ENCODE data around the gene DNAJC22. TPM values are rescaled to one million over a fixed set of nuclear protein-coding genes. Genes with fewer than 3 reads are reported as not detected.

The DNAJC22 gene
- total RNA-seq, result 10 to 100 TPM; 36.5 to 49.1 (median 43.7) TPM
- long read RNA-seq, partial matches to known transcripts, result 2 of 11 reads
- long read RNA-seq, other reads (novel, unspliced or antisense), result 9 of 11 reads

DNA sequence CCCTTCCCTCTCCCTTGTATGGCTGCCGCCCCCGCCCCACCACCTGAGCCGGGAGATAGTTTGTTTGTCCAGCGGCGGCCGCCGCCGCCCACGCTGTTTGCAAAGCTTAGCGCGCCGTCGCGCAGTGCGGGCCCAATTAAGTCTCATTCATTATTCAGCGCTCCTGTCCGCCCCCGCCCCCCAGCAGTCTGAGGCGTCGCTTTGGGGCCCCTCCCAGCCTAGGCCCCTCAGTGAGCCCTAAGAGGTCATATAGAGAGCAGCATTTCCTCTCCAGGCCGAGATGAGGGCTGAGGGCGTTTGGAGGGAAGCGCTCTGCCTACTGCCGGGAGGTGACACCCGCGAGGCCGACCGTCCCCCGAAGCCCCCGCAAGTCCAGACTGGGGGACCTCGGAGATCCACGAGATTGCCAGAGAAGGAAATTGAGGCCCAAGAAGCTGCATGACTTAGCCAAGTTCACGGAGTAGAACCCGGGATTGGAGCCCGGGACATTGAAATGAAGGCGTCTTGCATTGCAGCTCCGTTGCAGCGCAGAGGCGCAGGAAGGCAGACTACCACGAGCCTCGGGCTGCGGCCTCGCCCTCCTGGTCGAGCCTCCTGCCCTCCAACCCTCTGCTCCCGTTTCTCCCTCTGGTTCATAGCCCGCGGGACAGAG, at the start of gene DNAJC22:
TSS of gene DNAJC22 (plus strand) at position 230 of the 652 bp plus-strand sequence. CDS start 1,985 bp downstream, outside the sequence.
- no peaks in the 10 kb centered on the region for H3K27me3 ChIP-seq
- ATAC-seq (peak in 2 of 4 donors; percentile 3 to 7), DNase-seq (peak in 2 of 3 donors; percentile 50 to 56)
- H3K4me3 ChIP-seq, result peak within 1 kb of the TSS; percentile 31 to 74 (median 66)
- peaks cover 0 to 58% (median 19%) of the 10 kb centered on the region in 4 donors for H3K4me1 ChIP-seq
- H3K9me3 ChIP-seq, result no peaks in the 10 kb centered on the region
- 2% methylated on average over 27 of the region's 47 CpGs for WGBS (ENCODE audit: insufficient coverage, low coverage, low lambda C conversion rate, missing lambda C conversion rate)
- no peak for TF ChIP-seq POLR2A (IDR thresholded peaks at IDR 0.05)
- TF ChIP-seq, protein P1, sequence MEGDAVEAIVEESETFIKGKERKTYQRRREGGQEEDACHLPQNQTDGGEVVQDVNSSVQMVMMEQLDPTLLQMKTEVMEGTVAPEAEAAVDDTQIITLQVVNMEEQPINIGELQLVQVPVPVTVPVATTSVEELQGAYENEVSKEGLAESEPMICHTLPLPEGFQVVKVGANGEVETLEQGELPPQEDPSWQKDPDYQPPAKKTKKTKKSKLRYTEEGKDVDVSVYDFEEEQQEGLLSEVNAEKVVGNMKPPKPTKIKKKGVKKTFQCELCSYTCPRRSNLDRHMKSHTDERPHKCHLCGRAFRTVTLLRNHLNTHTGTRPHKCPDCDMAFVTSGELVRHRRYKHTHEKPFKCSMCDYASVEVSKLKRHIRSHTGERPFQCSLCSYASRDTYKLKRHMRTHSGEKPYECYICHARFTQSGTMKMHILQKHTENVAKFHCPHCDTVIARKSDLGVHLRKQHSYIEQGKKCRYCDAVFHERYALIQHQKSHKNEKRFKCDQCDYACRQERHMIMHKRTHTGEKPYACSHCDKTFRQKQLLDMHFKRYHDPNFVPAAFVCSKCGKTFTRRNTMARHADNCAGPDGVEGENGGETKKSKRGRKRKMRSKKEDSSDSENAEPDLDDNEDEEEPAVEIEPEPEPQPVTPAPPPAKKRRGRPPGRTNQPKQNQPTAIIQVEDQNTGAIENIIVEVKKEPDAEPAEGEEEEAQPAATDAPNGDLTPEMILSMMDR (IDR thresholded peaks at IDR 0.05), result no peak
- intact Hi-C loops (cut with DNase I), result no loop called here
- H3K27ac ChIP-seq, result peak within 1 kb of the TSS in 1 of 3 donors; percentile 26
- H3K36me3 ChIP-seq, result peaks cover 0 to 9% (median 4%) of the 10 kb centered on the region in 4 donors

DNA sequence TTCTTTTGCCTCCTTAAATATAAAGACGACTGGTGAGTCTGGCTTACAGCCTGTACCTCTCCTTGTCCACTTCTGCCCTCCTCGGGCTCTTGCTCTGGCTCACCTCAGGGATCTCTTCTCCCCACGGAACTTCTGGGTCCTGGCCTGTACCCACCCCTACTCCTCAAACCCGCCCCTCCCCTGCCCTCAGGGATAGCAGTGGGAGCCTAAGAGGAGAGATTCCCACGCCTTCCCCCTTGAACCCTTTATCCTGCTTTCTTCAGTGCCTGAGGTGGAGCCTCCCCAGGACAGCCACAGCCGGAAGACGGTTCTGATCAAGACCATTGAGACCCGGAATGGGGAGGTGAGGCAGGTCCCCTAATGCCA, 49.0 kb upstream of the DNAJC22 start:
- Histone ChIP-seq H3K27me3 (peaks cover 14 to 25% of the 10 kb centered on the region in 2 donors), H3K4me1 (no peaks in the 10 kb centered on the region), H3K9me3 (no peaks in the 10 kb centered on the region), H3K4me3 (no peak overlapping the region), H3K36me3 (no peaks in the 10 kb centered on the region), H3K27ac (no peak overlapping the region)
- intact Hi-C loops (cut with DNase I), result no loop called here
- no peak for ATAC-seq
- WGBS (ENCODE audit: insufficient coverage, low coverage, low lambda C conversion rate, missing lambda C conversion rate), result 18% methylated on average over 6 of the region's 8 CpGs
- no peak for DNase-seq
- TF ChIP-seq POLR2A (IDR thresholded peaks at IDR 0.05), result no peak
- TF ChIP-seq, protein P1 (IDR thresholded peaks at IDR 0.05), result no peak

DNA sequence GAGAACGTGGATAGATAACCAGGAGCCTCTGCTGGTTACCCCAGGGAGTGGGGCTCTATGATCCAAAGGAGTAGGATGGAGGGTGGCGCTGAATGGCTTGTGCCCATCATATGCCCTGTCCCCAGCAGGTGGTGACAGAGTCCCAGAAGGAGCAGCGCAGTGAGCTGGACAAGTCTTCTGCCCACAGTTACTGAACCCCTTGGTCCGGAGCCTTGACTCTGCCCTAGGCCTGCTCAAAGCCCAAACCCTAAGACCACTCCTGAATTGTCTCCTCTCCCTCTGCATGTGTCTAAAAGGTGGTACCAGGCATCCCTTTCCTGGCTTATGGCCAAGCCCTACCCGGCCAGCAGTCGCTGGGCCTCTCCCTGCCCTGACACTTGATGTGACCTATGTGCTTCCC, 48.5 kb upstream of the DNAJC22 start:
- 42% methylated on average over 4 of the region's 6 CpGs for WGBS (ENCODE audit: insufficient coverage, low coverage, low lambda C conversion rate, missing lambda C conversion rate)
- H3K36me3 ChIP-seq, result no peaks in the 10 kb centered on the region
- no peak for DNase-seq
- no peak for TF ChIP-seq POLR2A (IDR thresholded peaks at IDR 0.05)
- TF ChIP-seq, protein P1 (IDR thresholded peaks at IDR 0.05), result peak in 3 of 4 donors; percentile 18 to 35 (median 25)
- peaks cover 14 to 25% of the 10 kb centered on the region in 2 donors for H3K27me3 ChIP-seq
- ATAC-seq, result peak; percentile 34 to 59 (median 50)
- intact Hi-C loops (cut with DNase I), result no loop called here
- H3K4me1 ChIP-seq, result no peaks in the 10 kb centered on the region
- H3K4me3 ChIP-seq, result no peak overlapping the region
- H3K9me3 ChIP-seq, result no peaks in the 10 kb centered on the region
- H3K27ac ChIP-seq, result no peak overlapping the region

DNA sequence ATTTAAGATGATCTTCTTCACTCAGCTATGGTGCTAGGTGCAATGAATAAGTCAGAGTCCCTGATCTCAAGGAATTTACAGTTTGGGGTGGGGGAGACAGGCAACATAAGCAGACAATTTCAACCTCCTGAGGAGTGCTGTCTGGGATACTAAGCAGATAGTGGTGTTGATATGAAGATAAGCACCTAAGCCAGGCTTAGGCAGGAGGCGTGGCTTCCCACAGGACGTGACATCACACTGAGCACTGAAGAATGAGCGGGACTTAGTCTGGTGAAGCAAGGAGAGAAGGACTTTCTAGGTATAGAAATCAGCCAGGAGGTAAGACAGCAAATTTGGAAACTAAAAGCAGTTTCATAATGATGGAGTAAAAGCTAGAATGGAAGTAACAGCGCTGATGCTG, 44.9 kb upstream of the DNAJC22 start:
- Histone ChIP-seq H3K4me1 (no peaks in the 10 kb centered on the region), H3K9me3 (no peaks in the 10 kb centered on the region), H3K27ac (no peak overlapping the region), H3K36me3 (no peaks in the 10 kb centered on the region), H3K4me3 (no peak overlapping the region), H3K27me3 (peaks cover 0 to 16% of the 10 kb centered on the region in 2 donors)
- DNase-seq (no peak), ATAC-seq (no peak)
- WGBS (ENCODE audit: insufficient coverage, low coverage, low lambda C conversion rate, missing lambda C conversion rate), result 42% methylated on average over 4 of the region's 4 CpGs
- intact Hi-C loops (cut with DNase I), result no loop called here
- no peak for TF ChIP-seq POLR2A (IDR thresholded peaks at IDR 0.05)
- TF ChIP-seq, protein P1 (IDR thresholded peaks at IDR 0.05), result no peak

All from right lobe of liver (tissue), 6 donors.